ENCODE data around the gene CCDC154.

GRCh38 chr16:1428511-1428910 is 15.8 kb downstream of the CCDC154 start:
- TF ChIP-seq CTCF (IDR thresholded peaks at IDR 0.05) = peak; percentile 76
- no peak for TF ChIP-seq EZH2 (IDR thresholded peaks at IDR 0.05; ENCODE audit: borderline replicate concordance, insufficient read depth, low read depth, low read length, poor library complexity, severe bottlenecking)
